ENCODE results near the gene UBE2Q1. TPM values are rescaled to one million over a fixed set of nuclear protein-coding genes. Genes with fewer than 3 reads are reported as not detected.

UBE2Q1 gene
- total and polyA plus RNA-seq, 3 donors from 2014 or later: 63.5 to 128 (median 65.2) TPM

GRCh38 chr1:154556422-154556821 is 2.0 kb downstream of the UBE2Q1 start:
- Histone ChIP-seq H3K27ac (peak overlapping the region in 1 of 2 donors; percentile 38), H3K9me3 (no peaks in the 10 kb centered on the region), H3K36me3 (ENCODE audit: low read depth, missing control alignments) (no peaks in the 10 kb centered on the region), H3K27me3 (no peaks in the 10 kb centered on the region), H3K4me3 (no peak overlapping the region), H3K4me1 (peaks cover 17% of the 10 kb centered on the region)
- TF ChIP-seq POLR2A (IDR thresholded peaks at IDR 0.05): no peak
- TF ChIP-seq, protein P1, sequence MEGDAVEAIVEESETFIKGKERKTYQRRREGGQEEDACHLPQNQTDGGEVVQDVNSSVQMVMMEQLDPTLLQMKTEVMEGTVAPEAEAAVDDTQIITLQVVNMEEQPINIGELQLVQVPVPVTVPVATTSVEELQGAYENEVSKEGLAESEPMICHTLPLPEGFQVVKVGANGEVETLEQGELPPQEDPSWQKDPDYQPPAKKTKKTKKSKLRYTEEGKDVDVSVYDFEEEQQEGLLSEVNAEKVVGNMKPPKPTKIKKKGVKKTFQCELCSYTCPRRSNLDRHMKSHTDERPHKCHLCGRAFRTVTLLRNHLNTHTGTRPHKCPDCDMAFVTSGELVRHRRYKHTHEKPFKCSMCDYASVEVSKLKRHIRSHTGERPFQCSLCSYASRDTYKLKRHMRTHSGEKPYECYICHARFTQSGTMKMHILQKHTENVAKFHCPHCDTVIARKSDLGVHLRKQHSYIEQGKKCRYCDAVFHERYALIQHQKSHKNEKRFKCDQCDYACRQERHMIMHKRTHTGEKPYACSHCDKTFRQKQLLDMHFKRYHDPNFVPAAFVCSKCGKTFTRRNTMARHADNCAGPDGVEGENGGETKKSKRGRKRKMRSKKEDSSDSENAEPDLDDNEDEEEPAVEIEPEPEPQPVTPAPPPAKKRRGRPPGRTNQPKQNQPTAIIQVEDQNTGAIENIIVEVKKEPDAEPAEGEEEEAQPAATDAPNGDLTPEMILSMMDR (IDR thresholded peaks at IDR 0.05): no peak
- DNase-seq: peak; percentile 43
- 10% methylated on average over 1 to 4 of the region's 4 CpGs for WGBS, 2 donors
- intact Hi-C loops (cut with DNase I; ENCODE audit: low total_unique reads): no loop called here

- no peak overlapping the region for H3K27ac ChIP-seq
- TF ChIP-seq, protein P1 (IDR thresholded peaks at IDR 0.05): no peak
- TF ChIP-seq POLR2A (IDR thresholded peaks at IDR 0.05): no peak
- H3K27me3 ChIP-seq: no peaks in the 10 kb centered on the region
- H3K4me3 ChIP-seq: no peak overlapping the region
- 65% methylated on average over 11 to 12 of the region's 12 CpGs for WGBS, 2 donors
- intact Hi-C loops (cut with DNase I; ENCODE audit: low total_unique reads): no loop called here
- H3K4me1 ChIP-seq: peaks cover 21% of the 10 kb centered on the region
- H3K36me3 ChIP-seq (ENCODE audit: low read depth, missing control alignments): no peaks in the 10 kb centered on the region
- no peaks in the 10 kb centered on the region for H3K9me3 ChIP-seq
- no peak for DNase-seq
These were observed 5.1 kb downstream of the UBE2Q1 start for GRCh38 chr1:154553056-154554030.

GRCh38 chr1:154552036-154552435 is 6.4 kb downstream of the UBE2Q1 start:
- no peaks in the 10 kb centered on the region for H3K27me3 ChIP-seq
- 92 to 94% methylated on average over 6 of the region's 6 CpGs for WGBS, 2 donors
- TF ChIP-seq POLR2A (IDR thresholded peaks at IDR 0.05): no peak
- TF ChIP-seq, protein P1 (IDR thresholded peaks at IDR 0.05): no peak
- no peak overlapping the region for H3K4me3 ChIP-seq
- H3K9me3 ChIP-seq: no peaks in the 10 kb centered on the region
- DNase-seq: no peak
- no peak overlapping the region for H3K27ac ChIP-seq
- H3K36me3 ChIP-seq (ENCODE audit: low read depth, missing control alignments): no peaks in the 10 kb centered on the region
- intact Hi-C loops (cut with DNase I; ENCODE audit: low total_unique reads): no loop called here
- peaks cover 19% of the 10 kb centered on the region for H3K4me1 ChIP-seq

- no peak for DNase-seq
- Histone ChIP-seq H3K27ac (no peak overlapping the region), H3K27me3 (no peaks in the 10 kb centered on the region), H3K4me1 (peaks cover 13% of the 10 kb centered on the region), H3K4me3 (no peak overlapping the region), H3K36me3 (ENCODE audit: low read depth, missing control alignments) (no peaks in the 10 kb centered on the region), H3K9me3 (no peaks in the 10 kb centered on the region)
- TF ChIP-seq, protein P1 (IDR thresholded peaks at IDR 0.05): no peak
- TF ChIP-seq POLR2A (IDR thresholded peaks at IDR 0.05): no peak
- intact Hi-C loops (cut with DNase I; ENCODE audit: low total_unique reads): no loop called here
- WGBS, 2 donors: 88 to 97% methylated on average over 4 of the region's 4 CpGs
These were observed 7.0 kb downstream of the UBE2Q1 start for GRCh38 chr1:154551474-154551873.

All from testis (tissue), 3 donors.